Panc1 (cell line): Measurements from ENCODE around the gene GBA3. TPM values are rescaled to one million over a fixed set of nuclear protein-coding genes. Genes with fewer than 3 reads are reported as not detected.

ENCODE experiments used
- ATAC-seq: fragments of 200-7000 bp; cut with Tn5 transposase; 2 replicates; pipeline ENCODE4 v1.9.1; 2020; ENCODE audit warnings: mild to moderate bottlenecking, moderate library complexity
- BruUV-seq: library from RNA; stranded (reverse); fragments of 400-500 nt; replicated peaks from 2 replicates; lab custom pipeline; 2021; lab: Mats Ljungman, UMichigan
- CTCF ChIA-PET: fragments of 300-600 bp; sonication (Branson Sonifier 250); formaldehyde crosslinking; loops from one replicate; lab custom pipeline; 2022; ENCODE audit warnings: antibody characterized with exemption; lab: Charles Lee
- POLR2A ChIA-PET: fragments of 300-600 bp; sonication (Branson Sonifier 250); formaldehyde crosslinking; loops from one replicate; lab custom pipeline; 2022; ENCODE audit warnings: antibody characterized with exemption; lab: Charles Lee
- DNase-seq: peaks from one replicate; pipeline ENCODE4 v3.0.0-alpha.2; 2010; ENCODE audit warnings: low read depth, low spot score
- H3K27ac ChIP-seq: 2 replicates; pipeline ENCODE4 v1.5.1; 2011; ENCODE audit warnings: mild to moderate bottlenecking, low read length, inconsistent platforms
- H3K27me3 ChIP-seq: fragments of 200-500 bp; sonication (Bioruptor generic); 2 replicates; pipeline ENCODE4 v1.6.0; 2014; ENCODE audit warnings: low read length, inconsistent platforms; ENCODE audit not compliant: control insufficient read depth, insufficient read depth
- H3K36me3 ChIP-seq: fragments of 200-500 bp; sonication (Bioruptor generic); 2 replicates; pipeline ENCODE4 v1.5.1; 2014; ENCODE audit warnings: inconsistent platforms, mild to moderate bottlenecking, low read length, moderate library complexity; ENCODE audit not compliant: control insufficient read depth, insufficient read depth
- H3K4me1 ChIP-seq: 2 replicates; pipeline ENCODE4 v1.5.1; 2011; ENCODE audit warnings: inconsistent platforms, mild to moderate bottlenecking, low read length, moderate library complexity; ENCODE audit not compliant: control insufficient read depth, insufficient read depth
- H3K4me3 ChIP-seq, 2 experiments: 2 replicates each; pipeline ENCODE4 v1.5.1; 2011 to 2012; ENCODE audit warnings: low read depth in 2 of 2, low read length in 2 of 2, mild to moderate bottlenecking in 2 of 2, inconsistent platforms in 1 of 2, moderate library complexity in 1 of 2
- H3K9me3 ChIP-seq: fragments of 200-500 bp; sonication (Bioruptor generic); 2 replicates; pipeline ENCODE4 v1.5.1; 2014; ENCODE audit warnings: low read depth, mild to moderate bottlenecking, inconsistent platforms, low read length, moderate library complexity; ENCODE audit not compliant: control insufficient read depth, insufficient read depth
- POLR2AphosphoS5 ChIP-seq: IDR thresholded peaks from 2 replicates; pipeline ENCODE4 v1.6.1; 2012; ENCODE audit warnings: mild to moderate bottlenecking, low read depth, low read length, moderate library complexity
- SIN3A ChIP-seq: IDR thresholded peaks from 2 replicates; pipeline ENCODE4 v1.6.1; 2012; ENCODE audit warnings: low read depth, mild to moderate bottlenecking, low read length, moderate library complexity, borderline replicate concordance; ENCODE audit not compliant: insufficient read depth
- TCF7L2 ChIP-seq: IDR thresholded peaks from 2 replicates; pipeline ENCODE4 v1.6.1; 2011; ENCODE audit warnings: mild to moderate bottlenecking, low read depth, low read length, inconsistent platforms
- in situ Hi-C: cut with HindIII; loops from 2 replicates; pipeline ENCODE4 v1.10.0; 2016; ENCODE audit warnings: low sequenced_read_pairs, low pct_unique_long_range_greater_than_20kb
- intact Hi-C: fragments of 100-400 bp; cut with micrococcal nuclease; formaldehyde crosslinking; loops from one replicate; pipeline ENCODE4 v1.10.0; 2022; ENCODE audit not compliant: unreplicated experiment
- total RNA-seq: library from RNA; stranded (reverse); gene quantifications from one replicate; pipeline ENCODE4 v1.2.1, GENCODE V29; 2021; ENCODE audit not compliant: unreplicated experiment
- TF ChIP-seq, protein P1 (sequence below), 2 experiments: IDR thresholded peaks; 2 replicates each; pipeline ENCODE4 v1.6.1; 2011 to 2012; ENCODE audit warnings: low read depth in 2 of 2, control low read depth in 1 of 2, low read length in 1 of 2, mild to moderate bottlenecking in 1 of 2, moderate library complexity in 1 of 2; ENCODE audit not compliant: insufficient read depth in 1 of 2
- TF ChIP-seq, protein P2 (sequence below): fragments of 450-650 bp; IDR thresholded peaks from 2 replicates; pipeline ENCODE4 v1.5.1; 2017; ENCODE audit warnings: mild to moderate bottlenecking

Gene GBA3
- total RNA-seq, 1 experiment from 2014 or later = not detected

DNA sequence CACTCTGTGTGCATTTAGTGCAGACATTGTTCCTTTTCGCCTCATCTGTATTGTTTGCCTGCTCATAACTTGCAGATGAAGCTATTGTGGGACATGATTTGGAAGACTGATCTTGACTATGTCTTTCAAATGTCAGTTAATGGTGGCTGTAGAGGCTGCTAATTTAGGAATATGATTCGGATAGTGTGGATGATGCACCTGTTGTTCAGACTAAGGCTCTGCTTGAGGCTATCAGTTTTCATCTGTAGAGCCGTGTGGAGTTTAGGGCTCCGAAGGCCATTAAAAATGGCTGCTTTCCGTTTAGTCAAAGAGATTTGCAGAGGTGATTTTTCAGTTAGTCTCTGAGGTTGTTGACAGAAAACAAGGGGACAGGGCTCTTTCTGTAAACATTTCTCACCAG, 102.0 kb downstream of the GBA3 start:
- Histone ChIP-seq H3K27ac (no peak overlapping the region), H3K9me3 (no peaks in the 10 kb centered on the region), H3K4me1 (no peaks in the 10 kb centered on the region), H3K4me3 (no peak overlapping the region), H3K36me3 (no peaks in the 10 kb centered on the region), H3K27me3 (no peaks in the 10 kb centered on the region)
- TF ChIP-seq, protein P1, sequence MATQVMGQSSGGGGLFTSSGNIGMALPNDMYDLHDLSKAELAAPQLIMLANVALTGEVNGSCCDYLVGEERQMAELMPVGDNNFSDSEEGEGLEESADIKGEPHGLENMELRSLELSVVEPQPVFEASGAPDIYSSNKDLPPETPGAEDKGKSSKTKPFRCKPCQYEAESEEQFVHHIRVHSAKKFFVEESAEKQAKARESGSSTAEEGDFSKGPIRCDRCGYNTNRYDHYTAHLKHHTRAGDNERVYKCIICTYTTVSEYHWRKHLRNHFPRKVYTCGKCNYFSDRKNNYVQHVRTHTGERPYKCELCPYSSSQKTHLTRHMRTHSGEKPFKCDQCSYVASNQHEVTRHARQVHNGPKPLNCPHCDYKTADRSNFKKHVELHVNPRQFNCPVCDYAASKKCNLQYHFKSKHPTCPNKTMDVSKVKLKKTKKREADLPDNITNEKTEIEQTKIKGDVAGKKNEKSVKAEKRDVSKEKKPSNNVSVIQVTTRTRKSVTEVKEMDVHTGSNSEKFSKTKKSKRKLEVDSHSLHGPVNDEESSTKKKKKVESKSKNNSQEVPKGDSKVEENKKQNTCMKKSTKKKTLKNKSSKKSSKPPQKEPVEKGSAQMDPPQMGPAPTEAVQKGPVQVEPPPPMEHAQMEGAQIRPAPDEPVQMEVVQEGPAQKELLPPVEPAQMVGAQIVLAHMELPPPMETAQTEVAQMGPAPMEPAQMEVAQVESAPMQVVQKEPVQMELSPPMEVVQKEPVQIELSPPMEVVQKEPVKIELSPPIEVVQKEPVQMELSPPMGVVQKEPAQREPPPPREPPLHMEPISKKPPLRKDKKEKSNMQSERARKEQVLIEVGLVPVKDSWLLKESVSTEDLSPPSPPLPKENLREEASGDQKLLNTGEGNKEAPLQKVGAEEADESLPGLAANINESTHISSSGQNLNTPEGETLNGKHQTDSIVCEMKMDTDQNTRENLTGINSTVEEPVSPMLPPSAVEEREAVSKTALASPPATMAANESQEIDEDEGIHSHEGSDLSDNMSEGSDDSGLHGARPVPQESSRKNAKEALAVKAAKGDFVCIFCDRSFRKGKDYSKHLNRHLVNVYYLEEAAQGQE (IDR thresholded peaks at IDR 0.05; ENCODE audit: insufficient read depth in 1 of 2, low read depth in 2 of 2, low read length in 1 of 2) = no peak
- TF ChIP-seq, protein P2, sequence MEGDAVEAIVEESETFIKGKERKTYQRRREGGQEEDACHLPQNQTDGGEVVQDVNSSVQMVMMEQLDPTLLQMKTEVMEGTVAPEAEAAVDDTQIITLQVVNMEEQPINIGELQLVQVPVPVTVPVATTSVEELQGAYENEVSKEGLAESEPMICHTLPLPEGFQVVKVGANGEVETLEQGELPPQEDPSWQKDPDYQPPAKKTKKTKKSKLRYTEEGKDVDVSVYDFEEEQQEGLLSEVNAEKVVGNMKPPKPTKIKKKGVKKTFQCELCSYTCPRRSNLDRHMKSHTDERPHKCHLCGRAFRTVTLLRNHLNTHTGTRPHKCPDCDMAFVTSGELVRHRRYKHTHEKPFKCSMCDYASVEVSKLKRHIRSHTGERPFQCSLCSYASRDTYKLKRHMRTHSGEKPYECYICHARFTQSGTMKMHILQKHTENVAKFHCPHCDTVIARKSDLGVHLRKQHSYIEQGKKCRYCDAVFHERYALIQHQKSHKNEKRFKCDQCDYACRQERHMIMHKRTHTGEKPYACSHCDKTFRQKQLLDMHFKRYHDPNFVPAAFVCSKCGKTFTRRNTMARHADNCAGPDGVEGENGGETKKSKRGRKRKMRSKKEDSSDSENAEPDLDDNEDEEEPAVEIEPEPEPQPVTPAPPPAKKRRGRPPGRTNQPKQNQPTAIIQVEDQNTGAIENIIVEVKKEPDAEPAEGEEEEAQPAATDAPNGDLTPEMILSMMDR = no peak
- TF ChIP-seq SIN3A (no peak), POLR2AphosphoS5 (no peak), TCF7L2 (no peak)
- intact Hi-C loops = no loop called here
- ChIA-PET POLR2A (no interaction called here), CTCF (no interaction called here)
- in situ Hi-C loops = no loop called here
- ATAC-seq = no peak
- BruUV-seq = no TSS peak
- no peak for DNase-seq

DNA sequence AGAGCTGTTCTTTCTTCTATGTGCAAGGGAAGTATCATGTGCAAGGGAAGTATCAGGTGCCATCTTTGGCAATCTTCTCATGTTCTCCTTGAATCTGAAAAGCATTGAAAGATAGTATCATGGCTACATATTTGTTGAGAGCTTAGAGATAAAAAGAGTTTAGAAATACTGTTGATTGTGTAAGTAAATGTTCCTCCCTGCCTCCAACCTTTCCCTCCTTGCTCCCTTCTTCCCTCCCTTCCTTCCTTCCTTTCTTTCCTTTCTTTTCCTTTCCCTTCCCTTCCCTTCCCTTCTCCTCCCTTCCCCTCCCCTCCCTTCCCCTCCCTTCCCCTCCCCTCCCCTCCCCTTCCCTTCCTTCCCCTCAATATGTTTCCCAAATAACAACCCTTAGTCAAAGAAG, 108.7 kb downstream of the GBA3 start:
- in situ Hi-C loops (no loop called here), intact Hi-C loops (no loop called here)
- ATAC-seq (no peak), DNase-seq (no peak)
- ChIA-PET POLR2A (interaction anchor here (0.7 kb wide), 1 partner anchor 29 kb away, joined by 14 read pairs; no protein-coding TSS in a partner anchor), CTCF (no interaction called here)
- no peak for TF ChIP-seq SIN3A
- TF ChIP-seq, protein P1 (IDR thresholded peaks at IDR 0.05; ENCODE audit: insufficient read depth in 1 of 2, low read depth in 2 of 2, low read length in 1 of 2) = no peak
- no peak for TF ChIP-seq POLR2AphosphoS5
- TF ChIP-seq, protein P2 = no peak
- no peak for TF ChIP-seq TCF7L2
- Histone ChIP-seq H3K36me3 (no peaks in the 10 kb centered on the region), H3K27me3 (no peaks in the 10 kb centered on the region), H3K9me3 (no peaks in the 10 kb centered on the region), H3K4me1 (no peaks in the 10 kb centered on the region), H3K27ac (no peak overlapping the region), H3K4me3 (no peak overlapping the region)
- no TSS peak for BruUV-seq
